Immature natural killer cell (primary cell): ENCODE measurements around the gene LRSAM1. TPM values are rescaled to one million over a fixed set of nuclear protein-coding genes. Genes with fewer than 3 reads are reported as not detected.

Experiments
- DNase-seq, 3 donors: peaks; one replicate each; pipeline ENCODE4 v3.0.0; 2022; ENCODE audit warnings: mixed read lengths in 1 of 3
- H3K27ac Mint-ChIP-seq, 6 donors: one replicate each; pipeline ENCODE4 v1.8.0; 2020; ENCODE audit warnings: mixed read lengths in 6 of 6, mild to moderate bottlenecking in 5 of 6, inconsistent platforms in 4 of 6, moderate library complexity in 3 of 6
- H3K27me3 Mint-ChIP-seq, 3 donors: one replicate each; pipeline ENCODE4 v1.8.0; 2020 to 2021; ENCODE audit warnings: low read depth in 3 of 3, mild to moderate bottlenecking in 3 of 3, mixed read lengths in 3 of 3, moderate library complexity in 3 of 3, inconsistent platforms in 1 of 3
- H3K36me3 Mint-ChIP-seq, 3 donors: one replicate each; pipeline ENCODE4 v1.8.0; 2020; ENCODE audit warnings: mixed read lengths in 3 of 3, inconsistent platforms in 2 of 3, mild to moderate bottlenecking in 2 of 3
- H3K4me1 Mint-ChIP-seq, 2 donors: one replicate each; pipeline ENCODE4 v1.8.0; 2020; ENCODE audit warnings: inconsistent platforms in 2 of 2, mild to moderate bottlenecking in 2 of 2, mixed read lengths in 2 of 2, moderate library complexity in 1 of 2
- H3K4me3 Mint-ChIP-seq, 5 donors: one replicate each; pipeline ENCODE4 v1.8.0; 2020; ENCODE audit warnings: mild to moderate bottlenecking in 5 of 5, mixed read lengths in 5 of 5, inconsistent platforms in 3 of 5, moderate library complexity in 3 of 5
- H3K9me3 Mint-ChIP-seq, 6 donors: one replicate each; pipeline ENCODE4 v1.8.0; 2020; ENCODE audit warnings: mild to moderate bottlenecking in 6 of 6, mixed read lengths in 6 of 6, inconsistent platforms in 4 of 6, moderate library complexity in 3 of 6
- polyA plus RNA-seq, 3 donors: library from polyadenylated mRNA; unstranded; fragments of 300-500 nt; fragmentation: Illumina TruSeq; gene quantifications; one replicate each; pipeline ENCODE4 v1.2.3, GENCODE V29; 2021

The LRSAM1 gene
- polyA plus RNA-seq, 3 donors from 2014 or later, result 2.7 to 6.4 (median 4.4) TPM

- no peak for DNase-seq
- Mint-ChIP-seq H3K4me1 (no peaks in the 10 kb centered on the region), H3K27ac (no peak overlapping the region), H3K4me3 (no peak overlapping the region), H3K27me3 (peaks cover 0 to 2% (median 0%) of the 10 kb centered on the region in 3 donors), H3K36me3 (peaks cover under 1 to 6% (median 4%) of the 10 kb centered on the region in 3 donors), H3K9me3 (no peaks in the 10 kb centered on the region)
Observed at GRCh38 chr9:127500862-127501261, 49.6 kb downstream of the LRSAM1 start.

DNA sequence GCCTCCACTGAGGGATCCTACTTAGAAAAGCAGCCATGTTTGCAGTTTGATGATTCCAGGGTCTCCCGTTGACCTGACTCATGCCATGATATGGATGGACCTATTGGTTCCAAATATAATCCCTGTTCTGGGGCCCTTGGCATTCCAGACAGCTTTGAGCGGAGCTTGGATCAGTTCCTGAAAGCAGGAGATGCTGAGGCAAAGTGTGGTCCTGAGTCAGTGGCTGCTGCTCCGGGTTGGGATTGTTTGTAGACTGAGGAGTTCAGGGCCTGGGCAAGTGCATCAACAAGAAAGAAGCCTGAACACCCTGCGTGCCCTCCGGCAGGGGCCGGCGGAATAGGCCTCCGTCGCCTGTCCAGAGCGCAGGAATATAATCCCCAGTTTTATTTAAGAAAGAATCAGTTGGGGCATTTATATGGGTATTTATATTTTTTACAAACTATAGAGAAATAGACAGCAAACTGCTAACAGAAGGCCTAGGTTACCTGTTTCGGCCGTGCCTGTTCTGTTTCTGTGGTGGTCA is 50.6 kb downstream of the LRSAM1 start:
- no peak overlapping the region for H3K27ac Mint-ChIP-seq

DNA sequence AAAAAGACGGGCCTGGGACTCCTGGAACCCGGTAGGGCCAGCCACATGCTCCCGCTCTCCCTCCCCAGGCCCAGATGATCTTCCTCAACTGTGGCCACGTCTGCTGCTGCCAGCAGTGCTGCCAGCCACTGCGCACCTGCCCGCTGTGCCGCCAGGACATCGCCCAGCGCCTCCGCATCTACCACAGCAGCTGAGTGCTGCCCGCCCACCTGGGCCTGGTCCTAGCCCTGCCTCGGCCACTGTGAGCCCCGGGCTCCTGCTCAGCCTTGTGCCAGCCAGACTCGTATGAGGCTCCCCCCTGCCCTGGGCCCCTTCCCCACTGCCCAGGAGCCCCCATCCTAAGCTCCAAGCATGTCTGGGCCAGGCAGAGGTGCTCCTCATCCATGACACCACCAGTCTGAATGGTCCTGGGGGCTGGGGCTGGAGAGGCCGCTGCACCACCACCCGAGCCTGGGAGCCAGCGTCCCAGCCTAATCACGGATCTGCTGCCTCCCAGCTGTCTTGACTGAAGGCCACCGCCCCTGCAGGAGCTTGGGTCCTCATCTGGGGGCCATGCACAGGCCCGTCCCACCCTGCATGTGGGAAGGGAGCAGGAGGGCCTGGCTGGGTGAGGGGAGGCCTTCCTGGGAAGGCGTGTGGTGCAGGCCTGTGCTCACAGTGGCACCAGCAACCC is 51.5 kb downstream of the LRSAM1 start:
- no peak for DNase-seq
- Mint-ChIP-seq H3K9me3 (no peaks in the 10 kb centered on the region), H3K27ac (no peak overlapping the region), H3K27me3 (peaks cover 0 to 2% (median 0%) of the 10 kb centered on the region in 3 donors), H3K36me3 (no peaks in the 10 kb centered on the region), H3K4me1 (no peaks in the 10 kb centered on the region), H3K4me3 (no peak overlapping the region)

More for the DNA sequence above, 50.6 kb downstream of the LRSAM1 start:
- H3K27me3 Mint-ChIP-seq, result peaks cover 0 to 2% (median 0%) of the 10 kb centered on the region in 3 donors
- no peak overlapping the region for H3K4me3 Mint-ChIP-seq
- DNase-seq, result no peak
- no peaks in the 10 kb centered on the region for H3K36me3 Mint-ChIP-seq
- H3K4me1 Mint-ChIP-seq, result no peaks in the 10 kb centered on the region
- H3K9me3 Mint-ChIP-seq, result no peaks in the 10 kb centered on the region

GRCh38 chr9:127503379-127503921 is 52.1 kb downstream of the LRSAM1 start:
- Mint-ChIP-seq H3K4me1 (no peaks in the 10 kb centered on the region), H3K4me3 (no peak overlapping the region), H3K27ac (no peak overlapping the region)

DNA sequence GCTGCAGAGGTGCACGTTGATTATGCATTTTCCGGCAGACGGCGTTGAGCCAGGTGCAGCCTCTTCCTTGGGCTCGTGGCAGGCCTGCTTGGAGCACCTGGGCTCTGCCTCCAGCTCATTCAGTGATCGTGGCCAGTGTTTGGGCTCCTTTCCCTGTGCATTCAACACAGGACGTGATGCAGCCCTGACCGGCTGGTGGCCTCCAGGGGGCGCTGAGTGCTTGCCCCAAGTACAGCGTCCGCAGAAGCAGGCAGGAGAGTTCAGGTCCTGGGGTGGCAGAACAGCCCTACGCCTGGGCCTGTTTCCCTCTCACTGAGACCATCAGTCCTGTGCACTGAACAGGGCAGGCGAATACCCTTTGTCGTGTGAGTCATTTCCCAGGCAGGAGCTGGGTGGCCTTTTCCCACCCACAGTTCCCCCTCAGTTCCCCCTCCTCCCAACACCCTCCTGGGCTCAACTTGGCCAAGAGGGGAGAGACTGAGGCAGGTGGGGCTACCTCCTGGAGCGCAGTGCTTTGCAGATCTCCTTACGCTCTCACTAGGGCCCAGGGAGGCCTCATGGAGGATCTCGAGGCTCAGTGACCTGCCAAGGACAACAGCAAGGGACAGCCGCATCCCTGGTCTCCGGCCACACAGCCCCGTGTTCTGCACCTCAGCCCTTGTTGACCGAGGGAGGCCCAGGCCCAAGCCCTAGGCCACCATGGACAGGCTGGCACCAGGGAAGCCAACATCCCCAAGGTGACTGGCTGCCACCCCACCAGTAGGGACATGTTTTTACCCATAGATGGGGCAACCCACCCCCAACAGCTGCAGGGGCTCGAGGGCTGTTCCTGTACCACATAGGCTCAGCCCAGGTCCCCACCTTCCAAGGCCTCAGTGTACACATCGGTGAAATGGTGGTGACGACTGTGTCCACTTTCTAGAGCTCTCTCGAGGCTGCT is 52.9 kb downstream of the LRSAM1 start:
- Mint-ChIP-seq H3K4me3 (no peak overlapping the region), H3K9me3 (no peaks in the 10 kb centered on the region), H3K27ac (no peak overlapping the region), H3K36me3 (no peaks in the 10 kb centered on the region), H3K4me1 (no peaks in the 10 kb centered on the region), H3K27me3 (peaks cover 0 to 2% (median 0%) of the 10 kb centered on the region in 3 donors)
- DNase-seq, result peak; percentile 58 to 73 (median 68)

More at GRCh38 chr9:127503379-127503921, 52.1 kb downstream of the LRSAM1 start:
- no peak for DNase-seq
- peaks cover 0 to 2% (median 0%) of the 10 kb centered on the region in 3 donors for H3K27me3 Mint-ChIP-seq
- no peaks in the 10 kb centered on the region for H3K36me3 Mint-ChIP-seq
- no peaks in the 10 kb centered on the region for H3K9me3 Mint-ChIP-seq

DNA sequence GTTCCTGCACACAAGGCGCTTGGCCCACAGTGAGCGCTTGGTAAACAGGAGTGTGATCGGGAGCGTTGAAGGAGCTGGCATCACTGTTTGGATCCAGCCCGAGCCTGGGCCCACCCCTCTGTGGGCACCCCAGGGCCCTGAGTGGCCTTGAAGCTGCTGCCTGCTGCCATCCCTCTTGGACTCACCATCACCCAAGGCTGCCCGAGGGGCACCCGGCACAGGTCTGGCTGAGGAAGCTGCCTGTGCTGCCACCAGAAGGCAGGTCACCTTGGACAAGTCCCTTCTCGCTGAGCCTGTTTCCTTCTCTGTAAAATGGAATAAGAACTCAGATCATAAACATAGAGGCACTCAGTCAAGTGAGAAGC is 53.6 kb downstream of the LRSAM1 start:
- no peaks in the 10 kb centered on the region for H3K9me3 Mint-ChIP-seq
- H3K27ac Mint-ChIP-seq, result no peak overlapping the region
- no peaks in the 10 kb centered on the region for H3K4me1 Mint-ChIP-seq
- H3K36me3 Mint-ChIP-seq, result no peaks in the 10 kb centered on the region
- H3K4me3 Mint-ChIP-seq, result no peak overlapping the region
- peaks cover 0 to 2% (median 2%) of the 10 kb centered on the region in 3 donors for H3K27me3 Mint-ChIP-seq
- no peak for DNase-seq

- H3K27me3 Mint-ChIP-seq, result peaks cover 0 to 2% (median 2%) of the 10 kb centered on the region in 3 donors
- no peaks in the 10 kb centered on the region for H3K9me3 Mint-ChIP-seq
- H3K27ac Mint-ChIP-seq, result no peak overlapping the region
- no peaks in the 10 kb centered on the region for H3K4me1 Mint-ChIP-seq
- H3K36me3 Mint-ChIP-seq, result no peaks in the 10 kb centered on the region
- H3K4me3 Mint-ChIP-seq, result no peak overlapping the region
- DNase-seq, result peak in 1 of 3 donors; percentile 14
Observed at GRCh38 chr9:127505396-127506116, 54.2 kb downstream of the LRSAM1 start.

DNA sequence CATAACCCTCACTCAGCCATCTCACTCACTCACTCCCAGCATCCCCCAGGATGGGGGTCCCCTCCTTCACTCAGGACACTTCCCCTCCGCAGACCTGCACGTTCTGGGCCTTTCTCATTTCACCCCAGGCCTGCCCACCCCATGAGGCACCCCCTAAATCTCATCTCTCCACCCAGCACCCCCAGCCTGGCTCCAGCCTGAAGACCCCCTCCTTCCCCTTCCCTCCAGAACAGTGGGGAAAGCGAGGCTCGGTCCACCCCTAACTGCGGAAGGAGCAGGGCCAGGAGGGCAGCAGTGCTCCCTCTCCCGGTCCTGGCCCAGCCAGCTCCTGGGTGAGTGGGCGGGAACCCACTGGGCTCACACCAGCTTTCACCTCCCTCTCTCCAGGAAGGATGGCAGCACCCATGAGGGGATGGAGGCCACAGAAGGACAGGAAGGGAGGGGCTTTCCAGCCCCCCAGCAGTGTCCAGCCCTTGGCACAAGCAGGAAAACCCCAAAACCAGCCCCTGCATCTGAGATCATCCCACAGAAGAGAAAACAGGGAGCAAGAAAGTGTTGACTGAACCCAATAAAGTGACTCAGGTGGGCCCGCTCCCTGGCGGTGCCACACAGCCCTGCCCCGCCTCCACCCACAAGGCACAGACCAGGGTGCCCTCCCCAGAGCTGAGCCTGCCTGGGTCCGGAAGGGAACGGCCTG is 55.0 kb downstream of the LRSAM1 start:
- no peaks in the 10 kb centered on the region for H3K9me3 Mint-ChIP-seq
- no peak overlapping the region for H3K27ac Mint-ChIP-seq
- no peaks in the 10 kb centered on the region for H3K36me3 Mint-ChIP-seq
- no peak for DNase-seq
- no peak overlapping the region for H3K4me3 Mint-ChIP-seq
- H3K27me3 Mint-ChIP-seq, result peaks cover 0 to 2% (median 2%) of the 10 kb centered on the region in 3 donors
- H3K4me1 Mint-ChIP-seq, result no peaks in the 10 kb centered on the region

GRCh38 chr9:127506814-127507750 is 55.8 kb downstream of the LRSAM1 start:
- Mint-ChIP-seq H3K36me3 (no peaks in the 10 kb centered on the region), H3K4me1 (no peaks in the 10 kb centered on the region), H3K9me3 (no peaks in the 10 kb centered on the region), H3K4me3 (no peak overlapping the region), H3K27ac (no peak overlapping the region), H3K27me3 (peaks cover 0 to 2% (median 2%) of the 10 kb centered on the region in 3 donors)
- DNase-seq, result no peak

- no peak overlapping the region for H3K27ac Mint-ChIP-seq
- H3K9me3 Mint-ChIP-seq, result no peaks in the 10 kb centered on the region
- H3K27me3 Mint-ChIP-seq, result peaks cover 0 to 2% (median 2%) of the 10 kb centered on the region in 3 donors
- H3K4me1 Mint-ChIP-seq, result no peaks in the 10 kb centered on the region
- DNase-seq, result no peak
- no peaks in the 10 kb centered on the region for H3K36me3 Mint-ChIP-seq
- no peak overlapping the region for H3K4me3 Mint-ChIP-seq
Observed at GRCh38 chr9:127507751-127508648, 56.7 kb downstream of the LRSAM1 start.

- Mint-ChIP-seq H3K27ac (peak overlapping the region in 1 of 6 donors; percentile 60), H3K4me1 (no peaks in the 10 kb centered on the region), H3K9me3 (no peaks in the 10 kb centered on the region), H3K27me3 (peaks cover 0 to 2% (median 0%) of the 10 kb centered on the region in 3 donors), H3K4me3 (no peak overlapping the region), H3K36me3 (no peaks in the 10 kb centered on the region)
- DNase-seq, result no peak
Observed at GRCh38 chr9:127508901-127509260, 57.6 kb downstream of the LRSAM1 start.
